H1 (cell line): ENCODE data around the gene C1QA.

Experiments used
- ASH2L ChIP-seq: fragments of 200-600, 300-600 bp; sonication (generic); IDR thresholded peaks from one replicate; pipeline ENCODE4 v1.7.1; 2017; ENCODE audit warnings: low read length
- ATF3 ChIP-seq: IDR thresholded peaks from 2 replicates; pipeline ENCODE4 v1.6.1; 2011; ENCODE audit warnings: low read depth, mild to moderate bottlenecking, low read length; ENCODE audit not compliant: insufficient read depth
- CTCF ChIP-seq, 3 experiments: IDR thresholded peaks; 1 replicate in 2 of 3; 2 replicates in 1 of 3; pipeline versions ENCODE4 v1.5.1 to v1.6.1; 2011; ENCODE audit warnings: low read length in 3 of 3, mild to moderate bottlenecking in 3 of 3, inconsistent platforms in 2 of 3, low read depth in 1 of 3, moderate library complexity in 1 of 3; ENCODE audit not compliant: insufficient read depth in 1 of 3; ENCODE audit errors: control extremely low read depth in 1 of 3
- GABPA ChIP-seq: IDR thresholded peaks from 2 replicates; pipeline ENCODE4 v1.6.1; 2011; ENCODE audit warnings: mild to moderate bottlenecking, low read length, moderate library complexity, borderline replicate concordance; ENCODE audit not compliant: insufficient read depth
- RAD21 ChIP-seq, 2 experiments: IDR thresholded peaks in 1 of 2; conservative IDR thresholded peaks in 1 of 2; 2 replicates each; pipeline ENCODE4 v1.6.1; 2011; ENCODE audit warnings: low read depth in 2 of 2, low read length in 2 of 2, improper control_type of control experiment in 1 of 2, inconsistent platforms in 1 of 2, mild to moderate bottlenecking in 1 of 2, moderate library complexity in 1 of 2

DNA sequence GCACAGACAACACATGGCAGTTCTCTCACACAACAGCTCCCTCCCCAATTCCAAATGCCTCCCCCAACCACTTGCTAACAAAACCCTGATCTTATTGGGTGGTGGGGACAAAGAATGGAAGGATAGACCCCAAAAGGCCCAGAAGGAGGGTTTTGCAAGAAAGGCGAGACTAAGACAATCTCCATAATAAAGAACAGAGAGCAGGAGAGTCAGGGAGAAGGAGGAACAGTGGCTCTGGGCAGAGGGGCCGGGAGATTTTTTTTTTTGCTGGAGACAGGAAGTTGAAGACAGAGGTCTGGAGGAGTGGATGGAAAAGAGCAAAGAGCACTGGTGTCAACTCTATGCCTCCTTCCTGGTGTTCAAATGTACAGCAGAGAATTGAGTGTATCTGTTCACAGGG lies 6.5 kb upstream of the C1QA start:
- TF ChIP-seq CTCF (IDR thresholded peaks at IDR 0.05; ENCODE audit: control extremely low read depth in 1 of 3, insufficient read depth in 1 of 3, low read depth in 1 of 3, low read length in 3 of 3) (no peak), GABPA (no peak), ATF3 (no peak), ASH2L (no peak), RAD21 (IDR thresholded peaks at IDR 0.05 in 1 of 2, conservative IDR thresholded peaks at IDR 0.05 in 1 of 2; ENCODE audit: low read depth in 2 of 2, low read length in 2 of 2) (no peak)
